SU-DHL-6 (cell line): ENCODE data around the gene TBX6.

Experiments used
- EZH2phosphoT487 ChIP-seq: fragments of 200-600 bp; sonication (generic), shearing (Covaris generic); conservative IDR thresholded peaks from 2 replicates; pipeline ENCODE4 v1.6.1; 2018; ENCODE audit warnings: mild to moderate bottlenecking, antibody characterized with exemption, low read length, moderate library complexity, mixed read lengths
- TF ChIP-seq, protein P1 (sequence below): fragments of 200-600 bp; sonication (generic); IDR thresholded peaks from one replicate; pipeline ENCODE4 v1.5.1; 2017; ENCODE audit warnings: antibody characterized with exemption, mild to moderate bottlenecking, low read length, moderate library complexity; ENCODE audit not compliant: insufficient read depth, poor library complexity, severe bottlenecking

DNA sequence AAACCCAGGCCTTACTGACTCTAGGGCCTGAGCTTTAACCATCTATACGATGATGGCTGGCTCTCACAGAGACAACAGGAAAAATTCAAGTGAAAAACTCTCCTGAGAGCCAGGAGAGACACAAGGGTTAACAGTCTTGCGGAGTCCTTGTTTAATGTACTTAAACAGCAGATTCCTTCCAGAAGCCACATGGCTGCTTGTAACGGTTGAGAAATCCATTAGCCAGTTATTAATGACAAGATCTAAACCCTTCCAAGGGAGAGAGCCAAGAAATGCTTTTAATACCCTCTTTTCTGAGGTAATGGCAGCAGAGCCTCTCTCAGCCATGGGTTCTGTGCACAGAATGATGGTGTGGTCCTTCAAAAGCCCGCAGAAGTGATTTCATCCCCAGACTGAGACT lies 31.4 kb downstream of the TBX6 start:
- TF ChIP-seq, protein P1, sequence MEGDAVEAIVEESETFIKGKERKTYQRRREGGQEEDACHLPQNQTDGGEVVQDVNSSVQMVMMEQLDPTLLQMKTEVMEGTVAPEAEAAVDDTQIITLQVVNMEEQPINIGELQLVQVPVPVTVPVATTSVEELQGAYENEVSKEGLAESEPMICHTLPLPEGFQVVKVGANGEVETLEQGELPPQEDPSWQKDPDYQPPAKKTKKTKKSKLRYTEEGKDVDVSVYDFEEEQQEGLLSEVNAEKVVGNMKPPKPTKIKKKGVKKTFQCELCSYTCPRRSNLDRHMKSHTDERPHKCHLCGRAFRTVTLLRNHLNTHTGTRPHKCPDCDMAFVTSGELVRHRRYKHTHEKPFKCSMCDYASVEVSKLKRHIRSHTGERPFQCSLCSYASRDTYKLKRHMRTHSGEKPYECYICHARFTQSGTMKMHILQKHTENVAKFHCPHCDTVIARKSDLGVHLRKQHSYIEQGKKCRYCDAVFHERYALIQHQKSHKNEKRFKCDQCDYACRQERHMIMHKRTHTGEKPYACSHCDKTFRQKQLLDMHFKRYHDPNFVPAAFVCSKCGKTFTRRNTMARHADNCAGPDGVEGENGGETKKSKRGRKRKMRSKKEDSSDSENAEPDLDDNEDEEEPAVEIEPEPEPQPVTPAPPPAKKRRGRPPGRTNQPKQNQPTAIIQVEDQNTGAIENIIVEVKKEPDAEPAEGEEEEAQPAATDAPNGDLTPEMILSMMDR, result no peak
- no peak for TF ChIP-seq EZH2phosphoT487
